IMR-90 (cell line): ENCODE measurements around the gene FOLR2. TPM values are rescaled to one million over a fixed set of nuclear protein-coding genes. Genes with fewer than 3 reads are reported as not detected.

Source experiments
- ELK1 ChIP-seq: fragments of 150-350 bp; IDR thresholded peaks from 2 replicates; pipeline ENCODE4 v1.6.1; 2016; ENCODE audit warnings: low read depth, mild to moderate bottlenecking, low read length, moderate library complexity, borderline replicate concordance
- POLR2A ChIP-seq: IDR thresholded peaks from 2 replicates; pipeline ENCODE4 v1.6.1; 2012; ENCODE audit warnings: mild to moderate bottlenecking, low read depth, low read length
- RFX5 ChIP-seq: IDR thresholded peaks from 2 replicates; pipeline ENCODE4 v1.8.0; 2012; ENCODE audit warnings: low read depth, mild to moderate bottlenecking, low read length, moderate library complexity
- polyA plus RNA-seq, 3 experiments: library from polyadenylated mRNA; depleted of rRNA; stranded (reverse); fragments of >200 nt; gene quantifications; 2 replicates each; pipeline ENCODE4 v1.2.3, GENCODE V29; 2012; ENCODE audit warnings: low replicate concordance in 1 of 3
- total RNA-seq: library from RNA; depleted of rRNA; stranded (reverse); fragments of >200 nt; gene quantifications from 2 replicates; pipeline ENCODE4 v1.2.3, GENCODE V29; 2012

The FOLR2 gene
- total and polyA plus RNA-seq, 2 of the 4 experiments (the other 2 are of a cell fraction): not detected

GRCh38 chr11:72222106-72222891 is 5.7 kb downstream of the FOLR2 start (continued):
- TF ChIP-seq RFX5 (no peak), ELK1 (no peak), POLR2A (no peak)
